Measurements from ENCODE around the gene KCNJ1. TPM values are rescaled to one million over a fixed set of nuclear protein-coding genes. Genes with fewer than 3 reads are reported as not detected.

KCNJ1 gene
- total and polyA plus RNA-seq, 9 of the 15 experiments (the other 6 are each of a cell fraction or from before 2014, with no cell fraction given): not detected

DNA sequence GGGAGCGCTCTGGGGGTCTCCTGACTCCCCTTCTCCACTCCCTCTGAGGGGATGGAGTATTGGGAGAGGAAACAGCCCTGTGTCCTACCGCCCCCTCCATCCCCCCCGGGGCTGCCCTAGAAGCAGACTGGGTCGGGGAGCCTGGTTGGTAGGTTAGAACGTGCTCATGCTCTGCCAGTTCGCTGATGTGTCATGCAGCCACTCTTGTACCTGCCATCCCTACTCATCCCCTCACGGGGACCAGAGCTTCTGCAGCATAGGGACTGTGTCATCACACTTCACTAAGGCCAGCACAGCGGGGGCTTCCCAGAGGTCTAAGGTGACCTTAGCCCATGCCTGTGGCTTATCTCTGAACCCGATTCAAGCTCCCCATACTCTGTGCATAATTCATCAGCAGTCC is 4.7 kb downstream of the KCNJ1 start:
- DNase-seq (ENCODE audit: extremely low read depth in 1 of 4, low spot score in 3 of 4): no peak
- TF ChIP-seq ZFX (CRISPR knock-in tag; IDR thresholded peaks at IDR 0.05) (no peak), SMAD4 (CRISPR knock-in tag; conservative IDR thresholded peaks at IDR 0.05) (no peak), CEBPB (tag; IDR thresholded peaks at IDR 0.05) (no peak), SRSF9 (IDR thresholded peaks at IDR 0.05; ENCODE audit: borderline replicate concordance, low read depth, low read length) (no peak), PURB (CRISPR knock-in tag; IDR thresholded peaks at IDR 0.05; ENCODE audit: low read depth) (no peak), ZNF41 (CRISPR knock-in tag; conservative IDR thresholded peaks at IDR 0.05) (no peak), SRSF1 (IDR thresholded peaks at IDR 0.05; ENCODE audit: low read depth, low read length) (no peak), RHOXF2B (CRISPR knock-in tag; conservative IDR thresholded peaks at IDR 0.05) (no peak)
- TF ChIP-seq, protein P1, sequence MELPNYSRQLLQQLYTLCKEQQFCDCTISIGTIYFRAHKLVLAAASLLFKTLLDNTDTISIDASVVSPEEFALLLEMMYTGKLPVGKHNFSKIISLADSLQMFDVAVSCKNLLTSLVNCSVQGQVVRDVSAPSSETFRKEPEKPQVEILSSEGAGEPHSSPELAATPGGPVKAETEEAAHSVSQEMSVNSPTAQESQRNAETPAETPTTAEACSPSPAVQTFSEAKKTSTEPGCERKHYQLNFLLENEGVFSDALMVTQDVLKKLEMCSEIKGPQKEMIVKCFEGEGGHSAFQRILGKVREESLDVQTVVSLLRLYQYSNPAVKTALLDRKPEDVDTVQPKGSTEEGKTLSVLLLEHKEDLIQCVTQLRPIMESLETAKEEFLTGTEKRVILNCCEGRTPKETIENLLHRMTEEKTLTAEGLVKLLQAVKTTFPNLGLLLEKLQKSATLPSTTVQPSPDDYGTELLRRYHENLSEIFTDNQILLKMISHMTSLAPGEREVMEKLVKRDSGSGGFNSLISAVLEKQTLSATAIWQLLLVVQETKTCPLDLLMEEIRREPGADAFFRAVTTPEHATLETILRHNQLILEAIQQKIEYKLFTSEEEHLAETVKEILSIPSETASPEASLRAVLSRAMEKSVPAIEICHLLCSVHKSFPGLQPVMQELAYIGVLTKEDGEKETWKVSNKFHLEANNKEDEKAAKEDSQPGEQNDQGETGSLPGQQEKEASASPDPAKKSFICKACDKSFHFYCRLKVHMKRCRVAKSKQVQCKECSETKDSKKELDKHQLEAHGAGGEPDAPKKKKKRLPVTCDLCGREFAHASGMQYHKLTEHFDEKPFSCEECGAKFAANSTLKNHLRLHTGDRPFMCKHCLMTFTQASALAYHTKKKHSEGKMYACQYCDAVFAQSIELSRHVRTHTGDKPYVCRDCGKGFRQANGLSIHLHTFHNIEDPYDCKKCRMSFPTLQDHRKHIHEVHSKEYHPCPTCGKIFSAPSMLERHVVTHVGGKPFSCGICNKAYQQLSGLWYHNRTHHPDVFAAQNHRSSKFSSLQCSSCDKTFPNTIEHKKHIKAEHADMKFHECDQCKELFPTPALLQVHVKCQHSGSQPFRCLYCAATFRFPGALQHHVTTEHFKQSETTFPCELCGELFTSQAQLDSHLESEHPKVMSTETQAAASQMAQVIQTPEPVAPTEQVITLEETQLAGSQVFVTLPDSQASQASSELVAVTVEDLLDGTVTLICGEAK (IDR thresholded peaks at IDR 0.05): no peak
- TF ChIP-seq, protein P1 (CRISPR knock-in tag; IDR thresholded peaks at IDR 0.05): no peak
- TF ChIP-seq, protein P2, sequence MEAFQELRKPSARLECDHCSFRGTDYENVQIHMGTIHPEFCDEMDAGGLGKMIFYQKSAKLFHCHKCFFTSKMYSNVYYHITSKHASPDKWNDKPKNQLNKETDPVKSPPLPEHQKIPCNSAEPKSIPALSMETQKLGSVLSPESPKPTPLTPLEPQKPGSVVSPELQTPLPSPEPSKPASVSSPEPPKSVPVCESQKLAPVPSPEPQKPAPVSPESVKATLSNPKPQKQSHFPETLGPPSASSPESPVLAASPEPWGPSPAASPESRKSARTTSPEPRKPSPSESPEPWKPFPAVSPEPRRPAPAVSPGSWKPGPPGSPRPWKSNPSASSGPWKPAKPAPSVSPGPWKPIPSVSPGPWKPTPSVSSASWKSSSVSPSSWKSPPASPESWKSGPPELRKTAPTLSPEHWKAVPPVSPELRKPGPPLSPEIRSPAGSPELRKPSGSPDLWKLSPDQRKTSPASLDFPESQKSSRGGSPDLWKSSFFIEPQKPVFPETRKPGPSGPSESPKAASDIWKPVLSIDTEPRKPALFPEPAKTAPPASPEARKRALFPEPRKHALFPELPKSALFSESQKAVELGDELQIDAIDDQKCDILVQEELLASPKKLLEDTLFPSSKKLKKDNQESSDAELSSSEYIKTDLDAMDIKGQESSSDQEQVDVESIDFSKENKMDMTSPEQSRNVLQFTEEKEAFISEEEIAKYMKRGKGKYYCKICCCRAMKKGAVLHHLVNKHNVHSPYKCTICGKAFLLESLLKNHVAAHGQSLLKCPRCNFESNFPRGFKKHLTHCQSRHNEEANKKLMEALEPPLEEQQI (IDR thresholded peaks at IDR 0.05): no peak
- ChIA-PET CTCF (ENCODE audit: low intra/inter-chr PET ratio) (no interaction called here), POLR2A (no interaction called here)
- H3K4me3 ChIP-seq: no peak overlapping the region
- no peaks in the 10 kb centered on the region for H3K9me1 ChIP-seq (ENCODE audit: control insufficient read depth, insufficient read depth, low read length)
- H3K27ac ChIP-seq (ENCODE audit: extremely low read depth, low read depth, low read length): no peak overlapping the region
- no peak for ATAC-seq
- H3K4me1 ChIP-seq (replicated peaks in 1 of 2; ENCODE audit: control insufficient read depth in 2 of 2, insufficient read depth in 2 of 2, low read length in 2 of 2): peaks cover 0 to 4% of the 10 kb centered on the region in 2 experiments; a peak in 2 of 5 replicates
- no peaks in the 10 kb centered on the region for H3K79me2 ChIP-seq (ENCODE audit: control insufficient read depth, insufficient read depth, low read length)
- no peaks in the 10 kb centered on the region for H4K20me1 ChIP-seq (replicated peaks; ENCODE audit: control insufficient read depth, insufficient read depth, low read length)
- in situ Hi-C loops (cut with MboI) (no loop called here), intact Hi-C loops (cut with micrococcal nuclease) (no loop called here)
- WGBS (ENCODE audit: insufficient coverage, low coverage, missing lambda C conversion rate): 0% methylated on average over 8 of the region's 9 CpGs
- BruUV-seq (replicated peaks): no TSS peak
- no peak overlapping the region for H3K9ac ChIP-seq (ENCODE audit: insufficient read depth in 1 of 2, low read depth in 2 of 2, low read length in 2 of 2)
- no peak overlapping the region for H2AFZ ChIP-seq (ENCODE audit: low read depth, low read length)
- no peaks in the 10 kb centered on the region for H3K9me3 ChIP-seq (replicated peaks; ENCODE audit: control insufficient read depth, insufficient read depth, low read depth, low read length)
- peaks cover 0 to 3% of the 10 kb centered on the region in 2 experiments; a peak in 1 of 5 replicates for H3K27me3 ChIP-seq (ENCODE audit: control insufficient read depth in 2 of 2, insufficient read depth in 2 of 2, low read length in 2 of 2)
- H3K4me2 ChIP-seq (ENCODE audit: insufficient read depth, low read length): no peak overlapping the region
- no peaks in the 10 kb centered on the region for H3K36me3 ChIP-seq (ENCODE audit: control insufficient read depth, insufficient read depth, low read length)
- FAIRE-seq: no peak
